GM12874 (cell line): ENCODE results near the gene ITGB2.

Experiments
- TF ChIP-seq, protein P1 (sequence below): IDR thresholded peaks from 2 replicates; pipeline ENCODE4 v1.5.1; 2011; ENCODE audit warnings: low read depth, mild to moderate bottlenecking, control low read depth, low read length, moderate library complexity; ENCODE audit not compliant: insufficient read depth

Gene ITGB2

DNA sequence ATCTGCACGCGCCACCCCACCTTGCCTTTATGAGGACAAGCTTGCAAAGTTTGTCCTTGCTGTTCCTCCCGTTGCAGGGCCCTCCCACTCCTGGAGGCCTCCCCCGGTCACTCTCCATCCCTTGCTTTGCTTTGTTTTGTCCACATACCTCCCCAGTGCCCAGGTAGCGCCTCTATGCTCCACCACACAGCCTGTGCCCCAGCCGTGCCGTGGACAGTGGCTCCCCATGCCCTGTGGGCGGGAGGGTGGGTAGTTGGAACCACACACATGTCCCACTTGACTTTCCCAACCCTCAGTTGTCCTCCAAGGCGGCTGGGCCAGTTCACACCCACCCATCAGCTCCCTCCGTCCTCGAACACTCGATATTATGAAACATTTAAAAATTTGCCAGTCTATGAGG is 43.7 kb upstream of the ITGB2 start:
- TF ChIP-seq, protein P1, sequence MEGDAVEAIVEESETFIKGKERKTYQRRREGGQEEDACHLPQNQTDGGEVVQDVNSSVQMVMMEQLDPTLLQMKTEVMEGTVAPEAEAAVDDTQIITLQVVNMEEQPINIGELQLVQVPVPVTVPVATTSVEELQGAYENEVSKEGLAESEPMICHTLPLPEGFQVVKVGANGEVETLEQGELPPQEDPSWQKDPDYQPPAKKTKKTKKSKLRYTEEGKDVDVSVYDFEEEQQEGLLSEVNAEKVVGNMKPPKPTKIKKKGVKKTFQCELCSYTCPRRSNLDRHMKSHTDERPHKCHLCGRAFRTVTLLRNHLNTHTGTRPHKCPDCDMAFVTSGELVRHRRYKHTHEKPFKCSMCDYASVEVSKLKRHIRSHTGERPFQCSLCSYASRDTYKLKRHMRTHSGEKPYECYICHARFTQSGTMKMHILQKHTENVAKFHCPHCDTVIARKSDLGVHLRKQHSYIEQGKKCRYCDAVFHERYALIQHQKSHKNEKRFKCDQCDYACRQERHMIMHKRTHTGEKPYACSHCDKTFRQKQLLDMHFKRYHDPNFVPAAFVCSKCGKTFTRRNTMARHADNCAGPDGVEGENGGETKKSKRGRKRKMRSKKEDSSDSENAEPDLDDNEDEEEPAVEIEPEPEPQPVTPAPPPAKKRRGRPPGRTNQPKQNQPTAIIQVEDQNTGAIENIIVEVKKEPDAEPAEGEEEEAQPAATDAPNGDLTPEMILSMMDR = no peak

DNA sequence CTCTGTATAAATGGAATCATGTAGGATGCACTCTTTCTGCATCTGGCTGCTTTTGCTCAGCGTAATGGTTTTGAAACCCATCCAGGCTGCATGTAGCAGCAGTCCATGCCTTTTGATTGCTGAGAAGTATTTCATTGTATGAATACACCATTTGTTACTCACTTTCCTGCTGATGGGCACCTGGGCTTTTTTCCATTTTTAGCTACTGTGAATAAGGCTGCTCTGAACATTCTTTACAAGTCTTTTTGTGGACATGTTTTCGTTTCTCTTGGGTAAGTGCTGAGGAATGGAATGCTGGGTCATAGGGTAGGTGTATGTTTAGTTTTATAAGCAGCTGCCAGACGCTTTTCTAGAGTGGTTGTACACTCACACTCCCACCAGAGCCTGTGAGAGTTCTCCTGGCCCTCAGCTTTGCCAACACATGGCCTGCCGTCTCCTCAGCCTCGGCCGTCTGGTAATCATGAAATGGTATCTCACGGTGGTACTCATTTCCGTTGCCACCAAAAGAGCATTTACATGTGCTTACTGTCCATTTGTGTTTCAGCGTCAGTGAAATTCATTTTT is 41.8 kb upstream of the ITGB2 start:
- TF ChIP-seq, protein P1 = no peak

DNA sequence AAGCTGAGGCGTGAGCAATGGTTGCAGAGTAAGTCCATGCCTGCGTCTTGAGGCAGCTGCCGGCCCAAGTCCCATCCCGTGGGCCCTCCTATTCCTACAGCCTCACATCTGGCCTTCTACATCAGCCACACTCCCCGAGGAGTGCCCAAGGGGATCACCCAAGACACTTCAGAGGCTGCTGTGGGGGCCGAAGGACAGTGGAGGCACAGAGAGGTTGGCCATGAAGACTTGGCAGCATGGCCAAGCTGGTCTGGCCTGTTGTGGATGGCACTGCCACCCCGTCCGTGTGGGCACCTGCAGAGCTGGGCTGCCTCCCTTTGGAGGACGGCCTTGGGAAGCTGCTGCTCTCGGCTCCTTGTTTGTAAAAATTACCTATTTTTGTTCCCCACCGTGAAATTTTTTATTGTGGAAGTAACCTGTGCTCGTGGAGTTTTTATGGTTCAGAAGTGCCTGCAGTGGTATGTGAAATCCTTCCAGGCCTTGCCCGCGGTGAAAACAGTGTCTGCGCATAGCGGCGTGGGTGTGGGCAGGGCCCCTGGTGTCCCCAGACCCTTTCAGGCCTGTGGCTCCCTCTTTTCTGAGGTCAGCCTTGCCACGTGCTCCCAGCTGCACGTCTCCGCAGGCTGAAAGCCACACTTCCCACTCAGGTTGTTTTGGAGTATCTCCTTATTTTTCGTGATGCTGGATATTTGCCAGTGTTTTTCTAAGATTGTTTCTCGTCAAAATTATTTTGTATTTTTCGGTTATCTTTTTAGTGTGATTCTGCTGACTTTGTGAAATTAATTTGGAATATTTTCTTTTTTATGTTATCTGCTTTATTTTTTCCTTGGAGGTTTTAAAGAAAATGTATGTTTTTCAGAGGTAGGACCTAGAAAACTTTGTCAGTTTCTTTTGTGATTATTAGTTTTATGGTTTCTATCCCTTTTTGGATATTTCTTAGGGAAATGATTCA is 39.7 kb upstream of the ITGB2 start:
- TF ChIP-seq, protein P1 = no peak

DNA sequence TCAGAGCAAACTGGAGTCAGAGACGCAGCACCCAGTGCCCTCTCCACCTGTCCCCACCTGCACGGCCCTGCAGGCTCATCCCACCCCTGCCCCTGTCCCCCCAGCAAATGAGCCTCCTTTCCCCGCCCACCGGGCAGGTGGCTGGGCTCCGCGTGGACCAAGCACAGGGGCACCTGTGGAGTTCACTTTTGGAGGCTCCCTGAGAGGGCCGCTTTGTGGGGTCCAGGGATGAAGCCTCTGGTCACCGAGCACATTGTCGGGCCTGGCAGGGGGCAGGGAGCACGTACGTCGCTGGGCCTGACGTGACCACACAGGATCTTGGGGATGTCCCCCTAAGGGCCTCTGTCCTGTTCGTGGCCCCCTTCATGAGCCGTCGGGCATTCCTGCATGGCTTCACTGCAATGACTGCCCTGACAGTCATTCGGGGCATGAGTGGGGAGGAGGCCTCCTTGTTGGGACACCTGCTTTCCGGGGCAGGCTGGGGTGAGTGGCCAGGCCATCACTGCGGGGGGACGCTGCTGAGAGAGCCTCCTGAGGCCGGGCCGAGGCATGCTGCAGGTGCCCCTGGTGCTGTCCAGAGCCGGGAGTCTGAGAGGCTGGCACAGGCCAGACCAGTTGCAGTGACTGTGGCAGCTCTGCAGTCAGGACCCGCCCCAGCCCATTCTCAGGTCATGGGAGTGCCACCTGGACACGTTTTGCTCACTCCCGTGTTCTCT is 38.8 kb upstream of the ITGB2 start:
- TF ChIP-seq, protein P1 = no peak

DNA sequence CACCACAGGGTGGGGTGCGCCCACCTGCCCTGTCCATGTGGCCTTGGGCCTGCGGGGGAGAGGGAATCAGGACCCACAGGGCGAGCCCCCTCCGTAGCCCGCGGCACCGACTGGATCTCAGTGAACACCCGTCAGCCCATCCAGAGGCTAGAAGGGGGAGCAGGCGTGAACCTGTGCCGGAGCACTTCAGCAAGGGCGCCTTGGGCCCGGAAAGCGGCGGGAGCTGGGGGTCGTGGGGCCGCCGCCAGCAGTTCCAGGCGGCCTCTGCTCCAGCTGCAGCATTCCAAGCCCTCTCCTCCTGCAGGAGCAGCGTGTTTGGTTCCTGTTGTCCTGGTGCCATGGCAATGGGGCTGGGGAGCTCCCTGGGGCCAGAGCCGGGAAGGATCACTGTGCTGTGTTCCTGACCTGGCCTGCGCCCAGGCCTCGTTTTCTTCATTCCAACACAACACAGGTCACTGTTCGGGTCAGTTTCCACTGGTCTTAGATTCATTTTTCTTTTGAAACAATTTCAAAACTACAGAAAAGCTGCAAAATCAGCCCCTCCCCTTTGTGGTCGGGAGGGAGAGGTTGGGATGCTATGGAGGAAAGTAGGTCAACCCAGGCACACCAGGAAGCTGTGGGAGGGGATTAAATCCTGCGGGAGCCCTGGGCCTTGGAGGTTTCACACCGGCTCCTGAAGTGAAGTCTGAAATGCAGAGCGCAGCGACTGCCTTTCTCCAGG is 37.9 kb upstream of the ITGB2 start:
- TF ChIP-seq, protein P1 = no peak

DNA sequence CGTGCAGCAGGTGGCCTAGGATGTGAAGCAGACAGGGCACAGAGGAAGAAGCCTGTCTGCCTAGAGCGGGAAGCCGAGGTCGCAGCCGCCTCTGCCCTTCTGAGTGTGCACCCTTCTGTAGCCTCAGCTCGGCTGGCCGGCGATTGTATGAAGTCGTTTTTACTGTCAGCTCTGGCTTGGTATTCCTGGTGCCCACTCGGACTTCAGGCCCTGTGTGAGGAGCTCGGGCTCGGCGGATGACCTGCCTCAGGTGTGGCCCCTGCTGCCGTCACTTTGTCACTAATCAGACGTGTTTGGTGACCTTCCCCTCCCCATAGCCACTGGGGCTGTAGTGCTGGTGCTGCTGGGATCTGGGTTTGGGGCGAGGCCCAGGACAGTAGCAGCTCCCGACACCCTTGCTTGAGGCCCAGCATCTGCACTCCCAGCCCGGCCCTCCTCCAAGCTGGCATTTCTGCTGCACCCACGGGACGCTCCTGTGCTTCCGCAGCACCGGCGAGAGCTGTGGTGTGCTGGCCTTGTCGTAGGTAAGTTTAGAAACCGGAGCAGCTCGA is 37.3 kb upstream of the ITGB2 start:
- TF ChIP-seq, protein P1 = no peak
